NT2/D1 (cell line): ENCODE measurements around the gene PDLIM5.
"Not testable (repeated sequence)": the region's sequence is repeated elsewhere in the genome, so short reads cannot be mapped to it uniquely, and the experiment has no call there.

Experiments used
- DNase-seq: peaks from one replicate; pipeline ENCODE4 v3.0.0-alpha.2; 2011; ENCODE audit warnings: low read depth, low spot score
- H3K27me3 ChIP-seq: 2 replicates; pipeline ENCODE4 v1.6.0; 2011; ENCODE audit warnings: mild to moderate bottlenecking; ENCODE audit not compliant: insufficient read length, insufficient read depth
- H3K36me3 ChIP-seq: 2 replicates; pipeline ENCODE4 v1.6.1; 2011; ENCODE audit warnings: mild to moderate bottlenecking, low read length, mixed read lengths; ENCODE audit not compliant: insufficient read depth, insufficient read length
- H3K4me1 ChIP-seq: 2 replicates; pipeline ENCODE4 v1.5.1; 2011; ENCODE audit not compliant: insufficient read depth, insufficient read length
- H3K4me3 ChIP-seq: 2 replicates; pipeline ENCODE4 v1.5.1; 2011; ENCODE audit warnings: low read depth; ENCODE audit not compliant: insufficient read length
- H3K9ac ChIP-seq: 2 replicates; pipeline ENCODE4 v1.6.0; 2011; ENCODE audit warnings: low read depth; ENCODE audit not compliant: insufficient read length
- H3K9me3 ChIP-seq: 2 replicates; pipeline ENCODE4 v1.5.1; 2011; ENCODE audit warnings: mild to moderate bottlenecking, low read length; ENCODE audit not compliant: insufficient read depth
- SUZ12 ChIP-seq: IDR thresholded peaks from 2 replicates; pipeline ENCODE4 v1.6.1; 2011; ENCODE audit not compliant: insufficient read length, insufficient read depth; ENCODE audit errors: extremely low read depth
- YY1 ChIP-seq: IDR thresholded peaks from 2 replicates; pipeline ENCODE4 v1.6.1; 2011; ENCODE audit not compliant: insufficient read length, insufficient read depth
- ZNF274 ChIP-seq: IDR thresholded peaks from 2 replicates; pipeline ENCODE4 v1.6.1; 2011; ENCODE audit warnings: mild to moderate bottlenecking, low read depth, low read length

The PDLIM5 gene

GRCh38 chr4:94626942-94627341 lies 175.2 kb downstream of the PDLIM5 start:
- TF ChIP-seq ZNF274, result no peak
- Histone ChIP-seq H3K4me3 (no peak overlapping the region), H3K27me3 (no peaks in the 10 kb centered on the region), H3K9ac (no peak overlapping the region), H3K4me1 (no peaks in the 10 kb centered on the region), H3K36me3 (no peaks in the 10 kb centered on the region), H3K9me3 (no peaks in the 10 kb centered on the region)
- DNase-seq, result no peak

GRCh38 chr4:94629058-94629457 lies 177.3 kb downstream of the PDLIM5 start:
- not testable (repeated sequence) for H3K4me1 ChIP-seq, H3K9ac ChIP-seq, DNase-seq

GRCh38 chr4:94629837-94630236 lies 178.1 kb downstream of the PDLIM5 start:
- Histone ChIP-seq H3K27me3 (no peaks in the 10 kb centered on the region), H3K4me1 (no peaks in the 10 kb centered on the region), H3K36me3 (no peaks in the 10 kb centered on the region), H3K4me3 (no peak overlapping the region), H3K9ac (no peak overlapping the region), H3K9me3 (no peaks in the 10 kb centered on the region)
- DNase-seq, result no peak
- TF ChIP-seq YY1 (no peak), SUZ12 (no peak), ZNF274 (no peak)

More at GRCh38 chr4:94629058-94629457, 177.3 kb downstream of the PDLIM5 start:
- H3K9me3 ChIP-seq, H3K36me3 ChIP-seq, H3K27me3 ChIP-seq, H3K4me3 ChIP-seq: not testable (repeated sequence)

GRCh38 chr4:94634271-94634670 lies 182.5 kb downstream of the PDLIM5 start:
- Histone ChIP-seq H3K4me3 (no peak overlapping the region), H3K9ac (no peak overlapping the region), H3K36me3 (no peaks in the 10 kb centered on the region), H3K9me3 (no peaks in the 10 kb centered on the region), H3K4me1 (no peaks in the 10 kb centered on the region), H3K27me3 (no peaks in the 10 kb centered on the region)
- no peak for DNase-seq
- TF ChIP-seq ZNF274 (no peak), SUZ12 (no peak), YY1 (no peak)

GRCh38 chr4:94635177-94635576 lies 183.4 kb downstream of the PDLIM5 start:
- H3K9me3 ChIP-seq, result no peaks in the 10 kb centered on the region
- no peak overlapping the region for H3K9ac ChIP-seq
- TF ChIP-seq YY1, result no peak
- TF ChIP-seq SUZ12, result no peak
- TF ChIP-seq ZNF274, result no peak
- no peak for DNase-seq
- no peaks in the 10 kb centered on the region for H3K4me1 ChIP-seq
- H3K36me3 ChIP-seq, result peaks cover 1% of the 10 kb centered on the region
- no peak overlapping the region for H3K4me3 ChIP-seq
- no peaks in the 10 kb centered on the region for H3K27me3 ChIP-seq

GRCh38 chr4:94636004-94636403 lies 184.3 kb downstream of the PDLIM5 start:
- peaks cover 3% of the 10 kb centered on the region for H3K36me3 ChIP-seq
- H3K4me3 ChIP-seq, result no peak overlapping the region
- H3K9ac ChIP-seq, result no peak overlapping the region
- no peak for DNase-seq
- TF ChIP-seq YY1 (no peak), SUZ12 (no peak), ZNF274 (no peak)
- H3K4me1 ChIP-seq, result no peaks in the 10 kb centered on the region
- H3K27me3 ChIP-seq, result no peaks in the 10 kb centered on the region
- H3K9me3 ChIP-seq, result no peaks in the 10 kb centered on the region

GRCh38 chr4:94639298-94639697 lies 187.6 kb downstream of the PDLIM5 start:
- H3K4me3 ChIP-seq, result no peak overlapping the region
- peaks cover 3% of the 10 kb centered on the region for H3K36me3 ChIP-seq
- DNase-seq, result no peak
- no peaks in the 10 kb centered on the region for H3K9me3 ChIP-seq
- no peak for TF ChIP-seq SUZ12
- TF ChIP-seq YY1, result no peak
- no peak for TF ChIP-seq ZNF274
- H3K9ac ChIP-seq, result no peak overlapping the region
- no peaks in the 10 kb centered on the region for H3K4me1 ChIP-seq
- no peaks in the 10 kb centered on the region for H3K27me3 ChIP-seq

- no peak for DNase-seq
- Histone ChIP-seq H3K9me3 (no peaks in the 10 kb centered on the region), H3K4me1 (no peaks in the 10 kb centered on the region), H3K36me3 (peaks cover 3% of the 10 kb centered on the region), H3K9ac (no peak overlapping the region), H3K27me3 (no peaks in the 10 kb centered on the region), H3K4me3 (no peak overlapping the region)
- TF ChIP-seq YY1 (no peak), ZNF274 (no peak), SUZ12 (no peak)
These were observed 188.4 kb downstream of the PDLIM5 start for GRCh38 chr4:94640151-94640550.
